B cell (primary cell): ENCODE measurements around the gene NFKBIZ.

ENCODE experiments used
- EZH2 ChIP-seq: IDR thresholded peaks from 2 replicates; pipeline ENCODE4 v1.6.1; 2012; ENCODE audit warnings: borderline replicate concordance, low read depth, mild to moderate bottlenecking, moderate library complexity, low read length; ENCODE audit not compliant: insufficient read depth, poor library complexity, severe bottlenecking
- TF ChIP-seq, protein P1 (sequence below): fragments of 200-600 bp; IDR thresholded peaks from one replicate; pipeline ENCODE4 v1.8.0; 2022; ENCODE audit warnings: antibody characterized with exemption, mild to moderate bottlenecking

DNA sequence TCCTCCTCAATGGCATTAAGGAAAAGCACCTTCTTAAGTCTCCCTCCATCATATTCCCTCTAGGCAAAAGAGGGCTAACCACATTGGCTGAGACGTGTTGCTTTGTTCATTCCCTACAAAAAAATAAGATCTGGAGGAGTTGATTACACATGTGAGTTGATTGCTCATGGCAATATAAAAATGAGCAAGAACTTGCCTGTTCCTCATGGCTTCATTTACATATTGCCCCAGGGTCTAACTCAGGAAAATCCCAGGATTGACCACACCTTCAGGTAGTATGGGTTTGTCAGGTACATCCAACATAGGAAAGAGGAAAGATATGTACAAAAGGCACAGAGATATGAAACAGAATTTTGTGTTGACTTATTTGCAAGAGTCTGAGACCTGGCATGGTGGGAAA lies 35.5 kb downstream of the NFKBIZ start:
- TF ChIP-seq, protein P1, sequence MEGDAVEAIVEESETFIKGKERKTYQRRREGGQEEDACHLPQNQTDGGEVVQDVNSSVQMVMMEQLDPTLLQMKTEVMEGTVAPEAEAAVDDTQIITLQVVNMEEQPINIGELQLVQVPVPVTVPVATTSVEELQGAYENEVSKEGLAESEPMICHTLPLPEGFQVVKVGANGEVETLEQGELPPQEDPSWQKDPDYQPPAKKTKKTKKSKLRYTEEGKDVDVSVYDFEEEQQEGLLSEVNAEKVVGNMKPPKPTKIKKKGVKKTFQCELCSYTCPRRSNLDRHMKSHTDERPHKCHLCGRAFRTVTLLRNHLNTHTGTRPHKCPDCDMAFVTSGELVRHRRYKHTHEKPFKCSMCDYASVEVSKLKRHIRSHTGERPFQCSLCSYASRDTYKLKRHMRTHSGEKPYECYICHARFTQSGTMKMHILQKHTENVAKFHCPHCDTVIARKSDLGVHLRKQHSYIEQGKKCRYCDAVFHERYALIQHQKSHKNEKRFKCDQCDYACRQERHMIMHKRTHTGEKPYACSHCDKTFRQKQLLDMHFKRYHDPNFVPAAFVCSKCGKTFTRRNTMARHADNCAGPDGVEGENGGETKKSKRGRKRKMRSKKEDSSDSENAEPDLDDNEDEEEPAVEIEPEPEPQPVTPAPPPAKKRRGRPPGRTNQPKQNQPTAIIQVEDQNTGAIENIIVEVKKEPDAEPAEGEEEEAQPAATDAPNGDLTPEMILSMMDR, result no peak
- TF ChIP-seq EZH2, result no peak
